ACHN (cell line): ENCODE results near the gene LMBR1.
A peak's percentile ranks its signal among the peaks of the same experiment; 100 is the strongest.
"Not testable (repeated sequence)": the region's sequence is repeated elsewhere in the genome, so short reads cannot be mapped to it uniquely, and the experiment has no call there.

Source experiments
- DNase-seq: peaks from one replicate; pipeline ENCODE4 v3.0.0-alpha.2; 2015
- in situ Hi-C: cut with HindIII; loops from 2 replicates; pipeline ENCODE4 v1.10.0; 2017; ENCODE audit warnings: low sequenced_read_pairs, low pct_ligation_motif_present, low pct_unique_long_range_greater_than_20kb

Gene LMBR1

DNA sequence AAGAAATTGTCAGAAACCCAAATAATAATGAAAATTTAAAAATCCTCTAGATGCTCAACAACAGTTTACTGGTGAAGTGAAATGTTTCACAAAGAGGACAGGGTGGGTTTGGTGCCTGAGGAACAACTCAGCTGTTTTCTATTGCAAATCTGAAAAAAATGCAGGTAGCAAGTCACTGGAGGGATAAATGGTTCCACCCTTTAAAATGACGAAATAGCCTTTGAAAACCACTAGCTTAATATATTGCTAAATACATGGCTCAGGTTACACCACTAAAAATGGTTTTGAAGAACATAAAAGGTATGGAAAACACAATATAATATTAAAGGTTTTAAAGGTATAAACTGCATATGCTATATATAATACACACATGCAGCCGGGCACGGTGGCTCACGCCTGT is 69.5 kb downstream of the LMBR1 start:
- no peak for DNase-seq
- in situ Hi-C loops, result no loop called here

- in situ Hi-C loops, result no loop called here
- DNase-seq, result peak; percentile 27
These were observed 72.4 kb downstream of the LMBR1 start for GRCh38 chr7:156820445-156821063.

- in situ Hi-C loops, result no loop called here
- DNase-seq, result no peak
These were observed 73.2 kb downstream of the LMBR1 start for GRCh38 chr7:156819733-156820295.

DNA sequence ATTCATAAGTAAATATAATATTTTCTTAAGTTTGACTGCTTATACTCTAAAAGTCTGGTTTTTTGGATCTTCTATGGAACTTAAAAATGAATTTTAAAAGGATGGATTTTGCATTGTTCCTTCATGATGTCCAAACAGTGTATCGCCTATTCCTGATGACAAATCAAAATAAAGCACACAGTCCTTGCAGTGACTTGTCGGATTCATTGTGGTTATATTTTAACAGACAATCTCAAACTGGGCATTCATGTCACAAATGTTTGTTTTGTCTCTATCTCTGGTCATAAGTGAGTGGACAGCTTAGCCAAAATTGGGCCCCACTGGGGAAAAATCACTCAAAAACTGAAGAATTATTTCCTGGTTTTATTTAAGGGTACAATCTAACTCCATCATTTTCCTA is 74.8 kb downstream of the LMBR1 start:
- DNase-seq, result no peak
- in situ Hi-C loops, result no loop called here

DNA sequence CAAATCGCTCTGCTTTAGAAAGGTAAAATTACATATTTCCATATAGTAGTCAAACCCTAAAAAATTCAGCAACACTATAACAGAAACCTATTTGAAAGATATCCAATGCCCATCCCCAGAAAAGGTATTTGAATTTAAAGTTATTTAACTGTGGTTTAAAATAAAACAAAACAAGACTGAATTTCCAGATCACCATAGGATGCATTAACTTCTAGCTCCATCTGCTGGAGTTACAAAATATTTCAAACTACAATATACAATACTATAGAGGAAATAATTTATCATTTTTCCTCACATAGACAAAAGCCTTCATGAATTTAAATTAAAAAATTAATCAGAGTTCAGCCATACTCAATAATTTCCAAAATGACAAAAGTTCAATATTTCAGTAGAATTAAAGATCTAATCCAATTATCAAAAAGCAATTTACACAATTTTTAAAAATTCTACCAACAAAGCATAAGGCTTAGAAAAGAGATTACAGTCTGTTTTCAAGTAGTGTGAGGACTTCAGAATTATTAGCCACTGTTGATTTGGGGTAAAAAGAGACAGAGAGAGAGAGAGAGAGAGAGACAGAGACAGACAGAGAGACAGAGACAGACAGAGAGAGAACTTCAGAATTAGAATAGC is 75.9 kb downstream of the LMBR1 start:
- DNase-seq, result peak; percentile 43
- in situ Hi-C loops, result no loop called here

GRCh38 chr7:156811706-156812105 is 81.3 kb downstream of the LMBR1 start:
- in situ Hi-C loops, result no loop called here
- DNase-seq, result no peak

DNA sequence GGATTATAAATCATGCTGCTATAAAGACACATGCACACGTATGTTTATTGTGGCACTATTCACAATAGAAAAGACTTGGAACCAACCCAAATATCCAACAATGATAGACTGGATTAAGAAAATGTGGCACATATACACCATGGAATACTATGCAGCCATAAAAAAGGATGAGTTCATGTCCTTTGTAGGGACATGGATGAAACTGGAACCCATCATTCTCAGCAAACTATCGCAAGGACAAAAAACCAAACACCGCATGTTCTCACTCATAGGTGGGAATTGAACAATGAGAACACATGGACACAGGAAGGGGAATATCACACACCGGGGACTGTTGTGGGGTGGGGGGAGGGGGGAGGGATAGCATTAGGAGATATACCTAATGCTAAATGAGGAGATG is 89.3 kb downstream of the LMBR1 start:
- in situ Hi-C loops, DNase-seq: not testable (repeated sequence)

GRCh38 chr7:156802214-156802613 is 90.8 kb downstream of the LMBR1 start:
- in situ Hi-C loops, result no loop called here
- no peak for DNase-seq

DNA sequence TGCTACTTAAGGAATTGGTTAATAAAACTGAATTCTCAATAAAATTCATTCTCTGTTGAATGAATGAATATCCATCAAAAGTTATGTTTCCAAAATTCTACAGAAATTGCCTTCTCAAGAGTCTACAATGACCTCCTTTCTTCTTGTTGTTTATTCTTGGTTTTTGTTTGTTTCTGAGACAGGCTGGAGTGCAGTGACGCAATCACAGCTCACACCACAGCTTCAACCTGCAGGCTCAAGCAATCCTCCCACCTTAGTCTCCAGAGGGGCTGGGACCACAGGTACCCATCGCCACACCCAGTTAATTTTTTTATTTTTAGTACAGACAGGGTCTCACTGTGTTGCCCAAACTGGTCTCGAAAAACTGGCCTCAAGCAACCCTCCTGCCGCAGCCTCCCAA is 97.6 kb downstream of the LMBR1 start:
- DNase-seq, result no peak
- in situ Hi-C loops, result no loop called here

DNA sequence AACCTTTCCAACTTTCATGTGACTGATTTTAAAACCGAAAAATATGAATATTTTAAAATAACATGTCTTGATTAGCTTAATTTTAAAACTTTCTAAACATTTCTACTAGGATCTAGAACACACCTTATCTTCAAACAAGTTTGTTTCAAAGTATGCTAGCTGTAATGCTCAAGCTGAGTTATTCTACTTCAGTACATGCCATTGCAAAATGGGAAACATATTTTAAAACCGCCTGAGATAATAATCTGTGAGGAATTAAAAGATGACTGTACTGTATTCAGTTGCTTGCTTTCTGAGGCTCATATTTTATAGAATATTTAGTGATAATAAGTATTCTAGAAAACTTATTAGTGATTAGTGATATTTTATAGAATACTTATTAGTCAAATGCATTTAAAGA is 99.6 kb downstream of the LMBR1 start:
- in situ Hi-C loops, result no loop called here
- DNase-seq, result no peak

DNA sequence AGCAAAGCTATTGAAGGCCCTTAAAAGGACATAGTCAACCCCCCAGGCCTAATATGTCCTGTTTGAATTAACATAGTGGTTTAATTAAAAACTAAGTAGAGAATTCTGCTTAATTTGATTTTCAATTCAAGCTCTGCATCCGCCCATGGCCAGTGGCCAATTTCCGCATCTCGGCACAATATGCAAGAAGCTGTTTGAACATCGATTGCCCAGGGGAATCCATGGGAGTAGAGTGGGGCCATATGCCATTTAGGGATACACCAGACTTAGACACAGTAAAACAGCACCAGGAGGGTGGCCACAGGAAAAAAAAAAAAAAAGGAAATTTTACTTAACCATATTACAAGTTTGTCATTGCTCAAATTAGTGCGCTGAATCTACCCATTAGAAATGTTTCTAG is 100.4 kb downstream of the LMBR1 start:
- in situ Hi-C loops, result no loop called here
- no peak for DNase-seq

- in situ Hi-C loops, result no loop called here
- DNase-seq, result no peak
These were observed 101.7 kb downstream of the LMBR1 start for GRCh38 chr7:156791241-156791640.

DNA sequence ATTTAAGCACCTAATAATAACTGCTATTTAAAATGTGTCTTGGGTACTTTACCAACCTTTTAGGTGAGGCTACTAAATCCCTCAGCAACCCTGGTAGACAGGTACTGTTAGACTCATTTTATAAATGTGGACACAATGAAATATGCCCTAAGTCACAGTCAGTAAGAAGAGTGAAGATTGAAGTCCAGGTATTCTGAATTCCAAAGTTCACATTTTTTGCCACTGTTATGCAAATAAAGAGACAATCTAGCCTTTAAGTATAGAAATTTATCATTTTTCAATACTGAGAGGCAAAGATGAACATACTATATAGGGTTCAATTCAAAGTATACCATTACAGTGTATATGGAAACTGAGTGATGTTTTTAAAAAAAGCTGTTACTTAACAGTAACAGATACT is 102.7 kb downstream of the LMBR1 start:
- in situ Hi-C loops, result no loop called here
- no peak for DNase-seq

DNA sequence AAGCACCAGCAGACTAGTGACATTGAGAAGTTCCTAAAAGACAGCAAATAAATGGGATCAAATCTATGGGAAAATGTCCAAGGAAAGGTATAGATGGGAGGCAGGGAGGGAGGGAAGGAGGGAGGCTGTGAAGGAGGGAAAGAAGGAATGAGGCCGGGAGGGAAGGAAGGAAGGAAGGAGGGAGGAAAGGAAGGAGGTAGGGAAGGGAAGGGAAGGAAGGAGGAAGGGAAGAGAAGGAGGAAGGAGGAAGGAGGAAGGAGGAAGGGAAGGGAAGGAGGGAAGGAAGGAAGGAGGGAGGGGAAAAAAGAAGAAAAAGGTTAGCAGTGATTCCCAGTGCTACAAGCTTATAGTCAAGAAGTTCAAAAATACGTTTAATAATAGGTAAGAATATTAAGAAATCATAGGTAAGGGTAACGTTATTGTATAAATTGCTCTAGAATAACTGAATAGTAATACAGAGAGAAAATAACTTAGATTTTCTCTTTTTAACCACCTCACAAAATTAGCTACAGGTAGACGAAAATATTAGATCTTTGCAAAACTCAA is 106.9 kb downstream of the LMBR1 start:
- in situ Hi-C loops, result no loop called here

DNA sequence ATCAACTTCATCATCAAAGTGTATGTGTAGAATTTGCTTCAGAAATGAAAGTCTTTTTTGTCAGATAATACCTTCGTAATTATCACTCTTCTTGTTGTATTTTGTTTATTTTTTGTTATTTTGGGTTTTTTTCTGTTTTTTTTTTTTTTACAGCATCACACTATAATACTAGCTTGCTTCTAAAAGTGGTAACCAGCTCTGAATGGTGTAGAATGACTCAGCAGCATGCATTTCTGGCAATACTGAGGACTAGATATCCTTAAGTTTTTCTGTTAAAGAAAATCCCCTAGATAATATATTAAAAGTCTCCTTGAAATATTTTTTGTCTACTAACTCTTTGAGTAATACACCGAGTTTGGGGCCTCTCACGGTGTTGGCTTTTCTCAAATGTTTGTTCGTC is 109.1 kb downstream of the LMBR1 start:
- in situ Hi-C loops, result no loop called here
- DNase-seq, result no peak

More for the DNA sequence above, 106.9 kb downstream of the LMBR1 start:
- no peak for DNase-seq

GRCh38 chr7:156781972-156782371 is 111.0 kb downstream of the LMBR1 start:
- in situ Hi-C loops, result no loop called here
- no peak for DNase-seq

DNA sequence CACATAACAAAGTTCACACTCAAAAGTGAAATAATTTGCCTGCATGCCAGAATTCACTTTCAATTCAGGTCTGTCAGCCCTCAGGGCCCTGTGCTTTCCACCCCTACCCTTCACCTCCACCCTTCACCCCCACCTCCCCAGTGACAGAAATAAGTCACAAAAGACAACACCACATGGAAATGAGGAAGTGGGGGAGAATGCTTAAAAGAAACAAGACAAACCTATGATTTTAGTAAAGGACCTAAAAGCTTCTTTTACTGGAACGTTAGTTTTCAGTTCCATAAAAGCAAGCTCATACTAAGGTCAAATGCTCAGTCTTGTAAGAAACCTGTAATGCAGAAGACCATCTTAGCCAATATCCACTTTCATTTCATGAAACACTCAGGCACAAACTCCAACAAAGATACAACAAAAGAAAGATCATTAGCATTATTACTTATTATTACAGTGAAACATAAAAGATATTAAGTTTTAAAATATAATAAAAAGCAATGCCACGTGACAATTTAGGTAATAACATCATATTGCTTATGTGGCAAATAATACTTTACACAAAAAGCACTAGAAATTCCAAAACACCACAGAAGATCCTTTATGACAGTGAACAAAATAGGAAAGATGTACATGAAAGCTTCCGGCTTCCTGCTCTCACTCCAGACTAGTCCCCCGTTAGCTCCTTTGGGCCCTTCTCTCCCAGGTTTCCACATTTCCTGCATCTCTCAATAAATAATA is 112.1 kb downstream of the LMBR1 start:
- in situ Hi-C loops, result no loop called here
- no peak for DNase-seq

GRCh38 chr7:156778668-156779067 is 114.3 kb downstream of the LMBR1 start:
- in situ Hi-C loops, result no loop called here
- no peak for DNase-seq

DNA sequence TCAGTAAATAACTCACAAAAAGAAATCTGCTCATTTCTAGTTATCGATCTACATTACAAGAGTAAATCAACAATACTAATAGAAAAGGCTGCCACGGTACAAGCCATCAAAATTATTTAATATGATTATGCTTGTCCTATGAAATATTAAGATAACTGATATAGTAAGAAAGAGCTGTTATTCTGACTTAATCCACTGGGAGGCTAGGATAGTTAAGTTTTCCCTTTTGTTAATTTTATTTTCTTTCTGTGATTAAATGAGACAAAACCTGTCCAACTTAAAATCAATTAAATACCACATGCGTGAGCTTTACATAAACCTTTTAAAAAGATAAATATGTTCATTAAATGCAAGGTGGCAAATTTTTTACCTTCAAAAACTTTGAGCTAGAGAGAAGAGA is 114.8 kb downstream of the LMBR1 start:
- DNase-seq, result no peak
- in situ Hi-C loops, result no loop called here
